Liver (tissue), 3 donors: ENCODE data around the gene RND3.

Experiments
- ATF3 ChIP-seq: IDR thresholded peaks from 2 replicates; pipeline ENCODE4 v1.6.1; 2016; ENCODE audit warnings: antibody characterized with exemption
- CTCF ChIP-seq: fragments of 150-350 bp; IDR thresholded peaks from 2 replicates; pipeline ENCODE4 v1.5.1; 2017; ENCODE audit warnings: improper control_type of control experiment, low read depth, low read length; ENCODE audit not compliant: missing input control
- EGR1 ChIP-seq, 2 donors: IDR thresholded peaks; 2 replicates each; pipeline ENCODE4 v1.6.1; 2016 to 2018; ENCODE audit warnings: antibody characterized with exemption in 2 of 2, low read depth in 2 of 2
- FOXA1 ChIP-seq: IDR thresholded peaks from 2 replicates; pipeline ENCODE4 v1.6.1; 2016; ENCODE audit warnings: antibody characterized with exemption
- JUND ChIP-seq, 2 donors: IDR thresholded peaks; 2 replicates each; pipeline ENCODE4 v1.6.1; 2016; ENCODE audit warnings: antibody characterized with exemption in 2 of 2
- MAX ChIP-seq: IDR thresholded peaks from 2 replicates; pipeline ENCODE4 v1.6.1; 2016; ENCODE audit warnings: antibody characterized with exemption
- NR2F2 ChIP-seq: IDR thresholded peaks from 2 replicates; pipeline ENCODE4 v1.6.1; 2016; ENCODE audit warnings: antibody characterized with exemption
- RAD21 ChIP-seq, 2 donors: IDR thresholded peaks; 2 replicates each; pipeline ENCODE4 v1.6.1; 2016; ENCODE audit warnings: antibody characterized with exemption in 2 of 2, mild to moderate bottlenecking in 2 of 2
- REST ChIP-seq: IDR thresholded peaks from 2 replicates; pipeline ENCODE4 v1.6.1; 2016; ENCODE audit warnings: antibody characterized with exemption, mild to moderate bottlenecking
- SP1 ChIP-seq: IDR thresholded peaks from 2 replicates; pipeline ENCODE4 v1.6.1; 2018; ENCODE audit warnings: antibody characterized with exemption, mild to moderate bottlenecking
- TAF1 ChIP-seq: conservative IDR thresholded peaks from 2 replicates; pipeline ENCODE4 v1.6.1; 2016; ENCODE audit warnings: antibody characterized with exemption, mild to moderate bottlenecking
- YY1 ChIP-seq: IDR thresholded peaks from 2 replicates; pipeline ENCODE4 v1.6.1; 2016; ENCODE audit warnings: antibody characterized with exemption, mild to moderate bottlenecking
- ZBTB33 ChIP-seq: IDR thresholded peaks from 2 replicates; pipeline ENCODE4 v1.6.1; 2016; ENCODE audit warnings: antibody characterized with exemption
- donor health status: healthy.
- donor health status: healthy.

GRCh38 chr2:150513647-150514046, 26.2 kb upstream of the RND3 start:
- no peak for TF ChIP-seq YY1
- no peak for TF ChIP-seq ZBTB33
- no peak for TF ChIP-seq CTCF
- no peak for TF ChIP-seq RAD21 (IDR thresholded peaks at IDR 0.05)
- no peak for TF ChIP-seq REST
- TF ChIP-seq NR2F2: no peak
- no peak for TF ChIP-seq SP1
- TF ChIP-seq EGR1 (IDR thresholded peaks at IDR 0.05; ENCODE audit: low read depth in 2 of 2): no peak
- TF ChIP-seq ATF3: no peak
- no peak for TF ChIP-seq TAF1
- no peak for TF ChIP-seq MAX
- no peak for TF ChIP-seq JUND (IDR thresholded peaks at IDR 0.05)
- no peak for TF ChIP-seq FOXA1
